ENCODE data around the gene RELCH. TPM values are rescaled to one million over a fixed set of nuclear protein-coding genes. Genes with fewer than 3 reads are reported as not detected.

The RELCH gene
- total and polyA plus RNA-seq, 2 of the 13 experiments (the other 11 are each of a cell fraction or from before 2014, with no cell fraction given): 5.6 to 31.7 TPM

- TF ChIP-seq, protein P1, sequence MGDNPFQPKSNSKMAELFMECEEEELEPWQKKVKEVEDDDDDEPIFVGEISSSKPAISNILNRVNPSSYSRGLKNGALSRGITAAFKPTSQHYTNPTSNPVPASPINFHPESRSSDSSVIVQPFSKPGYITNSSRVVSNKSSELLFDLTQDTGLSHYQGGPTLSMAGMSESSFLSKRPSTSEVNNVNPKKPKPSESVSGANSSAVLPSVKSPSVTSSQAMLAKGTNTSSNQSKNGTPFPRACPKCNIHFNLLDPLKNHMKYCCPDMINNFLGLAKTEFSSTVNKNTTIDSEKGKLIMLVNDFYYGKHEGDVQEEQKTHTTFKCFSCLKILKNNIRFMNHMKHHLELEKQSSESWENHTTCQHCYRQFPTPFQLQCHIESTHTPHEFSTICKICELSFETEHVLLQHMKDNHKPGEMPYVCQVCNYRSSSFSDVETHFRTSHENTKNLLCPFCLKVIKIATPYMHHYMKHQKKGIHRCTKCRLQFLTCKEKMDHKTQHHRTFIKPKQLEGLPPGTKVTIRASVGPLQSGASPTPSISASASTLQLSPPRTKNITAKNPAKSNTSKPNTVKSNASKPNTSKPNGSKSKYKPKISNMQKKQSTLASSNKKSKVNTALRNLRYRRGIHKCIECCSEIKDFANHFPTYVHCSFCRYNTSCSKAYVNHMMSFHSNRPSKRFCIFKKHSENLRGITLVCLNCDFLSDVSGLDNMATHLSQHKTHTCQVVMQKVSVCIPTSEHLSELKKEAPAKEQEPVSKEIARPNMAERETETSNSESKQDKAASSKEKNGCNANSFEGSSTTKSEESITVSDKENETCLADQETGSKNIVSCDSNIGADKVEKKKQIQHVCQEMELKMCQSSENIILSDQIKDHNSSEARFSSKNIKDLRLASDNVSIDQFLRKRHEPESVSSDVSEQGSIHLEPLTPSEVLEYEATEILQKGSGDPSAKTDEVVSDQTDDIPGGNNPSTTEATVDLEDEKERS (CRISPR knock-in tag; IDR thresholded peaks at IDR 0.05): no peak
- TF ChIP-seq U2AF2 (IDR thresholded peaks at IDR 0.05; ENCODE audit: low read depth, low read length): no peak
- TF ChIP-seq, protein P2, sequence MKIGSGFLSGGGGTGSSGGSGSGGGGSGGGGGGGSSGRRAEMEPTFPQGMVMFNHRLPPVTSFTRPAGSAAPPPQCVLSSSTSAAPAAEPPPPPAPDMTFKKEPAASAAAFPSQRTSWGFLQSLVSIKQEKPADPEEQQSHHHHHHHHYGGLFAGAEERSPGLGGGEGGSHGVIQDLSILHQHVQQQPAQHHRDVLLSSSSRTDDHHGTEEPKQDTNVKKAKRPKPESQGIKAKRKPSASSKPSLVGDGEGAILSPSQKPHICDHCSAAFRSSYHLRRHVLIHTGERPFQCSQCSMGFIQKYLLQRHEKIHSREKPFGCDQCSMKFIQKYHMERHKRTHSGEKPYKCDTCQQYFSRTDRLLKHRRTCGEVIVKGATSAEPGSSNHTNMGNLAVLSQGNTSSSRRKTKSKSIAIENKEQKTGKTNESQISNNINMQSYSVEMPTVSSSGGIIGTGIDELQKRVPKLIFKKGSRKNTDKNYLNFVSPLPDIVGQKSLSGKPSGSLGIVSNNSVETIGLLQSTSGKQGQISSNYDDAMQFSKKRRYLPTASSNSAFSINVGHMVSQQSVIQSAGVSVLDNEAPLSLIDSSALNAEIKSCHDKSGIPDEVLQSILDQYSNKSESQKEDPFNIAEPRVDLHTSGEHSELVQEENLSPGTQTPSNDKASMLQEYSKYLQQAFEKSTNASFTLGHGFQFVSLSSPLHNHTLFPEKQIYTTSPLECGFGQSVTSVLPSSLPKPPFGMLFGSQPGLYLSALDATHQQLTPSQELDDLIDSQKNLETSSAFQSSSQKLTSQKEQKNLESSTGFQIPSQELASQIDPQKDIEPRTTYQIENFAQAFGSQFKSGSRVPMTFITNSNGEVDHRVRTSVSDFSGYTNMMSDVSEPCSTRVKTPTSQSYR (CRISPR knock-in tag; IDR thresholded peaks at IDR 0.05; ENCODE audit: borderline replicate concordance): no peak
- TF ChIP-seq, protein P3, sequence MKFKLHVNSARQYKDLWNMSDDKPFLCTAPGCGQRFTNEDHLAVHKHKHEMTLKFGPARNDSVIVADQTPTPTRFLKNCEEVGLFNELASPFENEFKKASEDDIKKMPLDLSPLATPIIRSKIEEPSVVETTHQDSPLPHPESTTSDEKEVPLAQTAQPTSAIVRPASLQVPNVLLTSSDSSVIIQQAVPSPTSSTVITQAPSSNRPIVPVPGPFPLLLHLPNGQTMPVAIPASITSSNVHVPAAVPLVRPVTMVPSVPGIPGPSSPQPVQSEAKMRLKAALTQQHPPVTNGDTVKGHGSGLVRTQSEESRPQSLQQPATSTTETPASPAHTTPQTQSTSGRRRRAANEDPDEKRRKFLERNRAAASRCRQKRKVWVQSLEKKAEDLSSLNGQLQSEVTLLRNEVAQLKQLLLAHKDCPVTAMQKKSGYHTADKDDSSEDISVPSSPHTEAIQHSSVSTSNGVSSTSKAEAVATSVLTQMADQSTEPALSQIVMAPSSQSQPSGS (CRISPR knock-in tag; IDR thresholded peaks at IDR 0.05): no peak
- TF ChIP-seq SAFB2 (CRISPR knock-in tag; IDR thresholded peaks at IDR 0.05; ENCODE audit: borderline replicate concordance, low read depth): no peak
- TF ChIP-seq ATF7 (IDR thresholded peaks at IDR 0.05): no peak
- no peak for TF ChIP-seq ATF7 (CRISPR knock-in tag; IDR thresholded peaks at IDR 0.05)
- no peak for TF ChIP-seq ATAD3A (CRISPR knock-in tag; IDR thresholded peaks at IDR 0.05)
- TF ChIP-seq BRF2 (CRISPR knock-in tag; IDR thresholded peaks at IDR 0.05): no peak
Observed at GRCh38 chr18:62258093-62258492, 71.0 kb downstream of the RELCH start (continued).
